ENCODE measurements around the gene TFDP1. TPM values are rescaled to one million over a fixed set of nuclear protein-coding genes. Genes with fewer than 3 reads are reported as not detected.
A peak's percentile ranks its signal among the peaks of the same experiment; 100 is the strongest.

Gene TFDP1
- total RNA-seq, 1 donor from 2014 or later, result 48.2 TPM

- DNase-seq (ENCODE audit: low read depth), result no peak
Measured at GRCh38 chr13:113596321-113597200, 12.0 kb downstream of the TFDP1 start.

- DNase-seq (ENCODE audit: low read depth), result no peak
Measured at GRCh38 chr13:113597391-113598080, 13.0 kb downstream of the TFDP1 start.

- no peak for DNase-seq (ENCODE audit: low read depth)
Measured at GRCh38 chr13:113598081-113598410, 13.5 kb downstream of the TFDP1 start.

- DNase-seq (ENCODE audit: low read depth), result no peak
Measured at GRCh38 chr13:113598481-113598880, 13.9 kb downstream of the TFDP1 start.

- no peak for DNase-seq (ENCODE audit: low read depth)
Measured at GRCh38 chr13:113599391-113599790, 14.8 kb downstream of the TFDP1 start.

- DNase-seq (ENCODE audit: low read depth), result no peak
Measured at GRCh38 chr13:113601166-113602070, 16.9 kb downstream of the TFDP1 start.

GRCh38 chr13:113602291-113602988, 17.9 kb downstream of the TFDP1 start:
- no peak for DNase-seq (ENCODE audit: low read depth)

- no peak for DNase-seq (ENCODE audit: low read depth)
Measured at GRCh38 chr13:113603116-113603710, 18.7 kb downstream of the TFDP1 start.

GRCh38 chr13:113604186-113604585, 19.6 kb downstream of the TFDP1 start:
- peak; percentile 42 for DNase-seq (ENCODE audit: low read depth)

- no peak for DNase-seq (ENCODE audit: low read depth)
Measured at GRCh38 chr13:113605461-113605860, 20.9 kb downstream of the TFDP1 start.

GRCh38 chr13:113605866-113606438, 21.4 kb downstream of the TFDP1 start:
- no peak for DNase-seq (ENCODE audit: low read depth)

GRCh38 chr13:113607056-113607888, 22.7 kb downstream of the TFDP1 start:
- no peak for DNase-seq (ENCODE audit: low read depth)

- no peak for DNase-seq (ENCODE audit: low read depth)
Measured at GRCh38 chr13:113607889-113608635, 23.5 kb downstream of the TFDP1 start.

- DNase-seq (ENCODE audit: low read depth), result no peak
Measured at GRCh38 chr13:113608967-113609533, 24.5 kb downstream of the TFDP1 start.

GRCh38 chr13:113609616-113610015, 25.1 kb downstream of the TFDP1 start:
- DNase-seq (ENCODE audit: low read depth), result no peak

GRCh38 chr13:113610266-113610665, 25.7 kb downstream of the TFDP1 start:
- DNase-seq (ENCODE audit: low read depth), result no peak

- DNase-seq (ENCODE audit: low read depth), result no peak
Measured at GRCh38 chr13:113611996-113612395, 27.4 kb downstream of the TFDP1 start.

- DNase-seq (ENCODE audit: low read depth), result no peak
Measured at GRCh38 chr13:113612607-113613006, 28.1 kb downstream of the TFDP1 start.
